Measurements from ENCODE around the gene SQSTM1. TPM values are rescaled to one million over a fixed set of nuclear protein-coding genes. Genes with fewer than 3 reads are reported as not detected.

SQSTM1 gene
- total RNA-seq, 1 experiment from 2014 or later = 985 TPM

DNA sequence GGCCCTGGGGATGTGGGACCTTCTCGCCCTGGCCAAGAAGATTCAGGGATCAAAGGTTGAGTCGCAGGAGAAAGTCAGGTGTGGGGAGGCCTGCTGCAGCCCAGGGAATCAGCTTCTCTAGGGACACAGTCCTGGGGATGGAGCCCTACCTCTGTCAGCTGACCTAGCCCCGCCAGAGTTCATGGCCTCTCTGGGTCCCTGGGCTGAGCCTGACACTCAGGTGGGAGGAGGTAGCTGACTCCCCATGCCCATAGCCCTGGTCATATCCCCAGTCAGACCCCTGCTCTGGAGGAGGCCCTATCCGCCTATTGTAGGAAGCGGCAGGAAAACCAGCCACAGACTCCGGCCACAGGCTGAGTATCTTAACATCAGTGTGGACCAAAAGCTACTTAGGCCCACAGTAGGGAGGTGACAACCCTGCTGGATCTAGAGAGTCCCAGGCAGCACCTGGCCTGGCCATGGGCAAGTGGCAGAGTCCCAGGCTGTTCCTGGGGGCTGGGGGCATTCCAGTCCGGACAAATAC is 52.9 kb downstream of the SQSTM1 start:
- ChIA-PET CTCF (no interaction called here), POLR2A (no interaction called here)
- DNase-seq (ENCODE audit: low read depth, low spot score) (no peak), ATAC-seq (no peak)
- no peaks in the 10 kb centered on the region for H3K27me3 ChIP-seq (ENCODE audit: control insufficient read depth, insufficient read depth, low read length)
- intact Hi-C loops (cut with micrococcal nuclease; ENCODE audit: unreplicated experiment) = no loop called here
- H3K36me3 ChIP-seq (ENCODE audit: control insufficient read depth, insufficient read depth, low read length) = peaks cover 11% of the 10 kb centered on the region; the same call in 1 of the 2 replicates
- no TSS peak for BruUV-seq (replicated peaks)
- no peak overlapping the region for H3K4me3 ChIP-seq (ENCODE audit: low read depth in 2 of 2, low read length in 2 of 2)
- in situ Hi-C loops (cut with HindIII; ENCODE audit: low pct_unique_long_range_greater_than_20kb, low sequenced_read_pairs) = no loop called here
- H3K27ac ChIP-seq (ENCODE audit: low read length) = no peak overlapping the region
- H3K4me1 ChIP-seq (ENCODE audit: control insufficient read depth, insufficient read depth, low read length) = no peaks in the 10 kb centered on the region
- TF ChIP-seq POLR2AphosphoS5 (IDR thresholded peaks at IDR 0.05; ENCODE audit: low read depth, low read length) = no peak
- TF ChIP-seq, protein P1, sequence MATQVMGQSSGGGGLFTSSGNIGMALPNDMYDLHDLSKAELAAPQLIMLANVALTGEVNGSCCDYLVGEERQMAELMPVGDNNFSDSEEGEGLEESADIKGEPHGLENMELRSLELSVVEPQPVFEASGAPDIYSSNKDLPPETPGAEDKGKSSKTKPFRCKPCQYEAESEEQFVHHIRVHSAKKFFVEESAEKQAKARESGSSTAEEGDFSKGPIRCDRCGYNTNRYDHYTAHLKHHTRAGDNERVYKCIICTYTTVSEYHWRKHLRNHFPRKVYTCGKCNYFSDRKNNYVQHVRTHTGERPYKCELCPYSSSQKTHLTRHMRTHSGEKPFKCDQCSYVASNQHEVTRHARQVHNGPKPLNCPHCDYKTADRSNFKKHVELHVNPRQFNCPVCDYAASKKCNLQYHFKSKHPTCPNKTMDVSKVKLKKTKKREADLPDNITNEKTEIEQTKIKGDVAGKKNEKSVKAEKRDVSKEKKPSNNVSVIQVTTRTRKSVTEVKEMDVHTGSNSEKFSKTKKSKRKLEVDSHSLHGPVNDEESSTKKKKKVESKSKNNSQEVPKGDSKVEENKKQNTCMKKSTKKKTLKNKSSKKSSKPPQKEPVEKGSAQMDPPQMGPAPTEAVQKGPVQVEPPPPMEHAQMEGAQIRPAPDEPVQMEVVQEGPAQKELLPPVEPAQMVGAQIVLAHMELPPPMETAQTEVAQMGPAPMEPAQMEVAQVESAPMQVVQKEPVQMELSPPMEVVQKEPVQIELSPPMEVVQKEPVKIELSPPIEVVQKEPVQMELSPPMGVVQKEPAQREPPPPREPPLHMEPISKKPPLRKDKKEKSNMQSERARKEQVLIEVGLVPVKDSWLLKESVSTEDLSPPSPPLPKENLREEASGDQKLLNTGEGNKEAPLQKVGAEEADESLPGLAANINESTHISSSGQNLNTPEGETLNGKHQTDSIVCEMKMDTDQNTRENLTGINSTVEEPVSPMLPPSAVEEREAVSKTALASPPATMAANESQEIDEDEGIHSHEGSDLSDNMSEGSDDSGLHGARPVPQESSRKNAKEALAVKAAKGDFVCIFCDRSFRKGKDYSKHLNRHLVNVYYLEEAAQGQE (IDR thresholded peaks at IDR 0.05; ENCODE audit: insufficient read depth in 1 of 2, low read depth in 2 of 2, low read length in 1 of 2) = no peak
- TF ChIP-seq SIN3A (IDR thresholded peaks at IDR 0.05; ENCODE audit: borderline replicate concordance, insufficient read depth, low read depth, low read length) = no peak
- TF ChIP-seq, protein P2, sequence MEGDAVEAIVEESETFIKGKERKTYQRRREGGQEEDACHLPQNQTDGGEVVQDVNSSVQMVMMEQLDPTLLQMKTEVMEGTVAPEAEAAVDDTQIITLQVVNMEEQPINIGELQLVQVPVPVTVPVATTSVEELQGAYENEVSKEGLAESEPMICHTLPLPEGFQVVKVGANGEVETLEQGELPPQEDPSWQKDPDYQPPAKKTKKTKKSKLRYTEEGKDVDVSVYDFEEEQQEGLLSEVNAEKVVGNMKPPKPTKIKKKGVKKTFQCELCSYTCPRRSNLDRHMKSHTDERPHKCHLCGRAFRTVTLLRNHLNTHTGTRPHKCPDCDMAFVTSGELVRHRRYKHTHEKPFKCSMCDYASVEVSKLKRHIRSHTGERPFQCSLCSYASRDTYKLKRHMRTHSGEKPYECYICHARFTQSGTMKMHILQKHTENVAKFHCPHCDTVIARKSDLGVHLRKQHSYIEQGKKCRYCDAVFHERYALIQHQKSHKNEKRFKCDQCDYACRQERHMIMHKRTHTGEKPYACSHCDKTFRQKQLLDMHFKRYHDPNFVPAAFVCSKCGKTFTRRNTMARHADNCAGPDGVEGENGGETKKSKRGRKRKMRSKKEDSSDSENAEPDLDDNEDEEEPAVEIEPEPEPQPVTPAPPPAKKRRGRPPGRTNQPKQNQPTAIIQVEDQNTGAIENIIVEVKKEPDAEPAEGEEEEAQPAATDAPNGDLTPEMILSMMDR (IDR thresholded peaks at IDR 0.05) = no peak
- no peak for TF ChIP-seq TCF7L2 (IDR thresholded peaks at IDR 0.05; ENCODE audit: low read depth, low read length)
- H3K9me3 ChIP-seq (ENCODE audit: control insufficient read depth, insufficient read depth, low read depth, low read length) = no peaks in the 10 kb centered on the region

DNA sequence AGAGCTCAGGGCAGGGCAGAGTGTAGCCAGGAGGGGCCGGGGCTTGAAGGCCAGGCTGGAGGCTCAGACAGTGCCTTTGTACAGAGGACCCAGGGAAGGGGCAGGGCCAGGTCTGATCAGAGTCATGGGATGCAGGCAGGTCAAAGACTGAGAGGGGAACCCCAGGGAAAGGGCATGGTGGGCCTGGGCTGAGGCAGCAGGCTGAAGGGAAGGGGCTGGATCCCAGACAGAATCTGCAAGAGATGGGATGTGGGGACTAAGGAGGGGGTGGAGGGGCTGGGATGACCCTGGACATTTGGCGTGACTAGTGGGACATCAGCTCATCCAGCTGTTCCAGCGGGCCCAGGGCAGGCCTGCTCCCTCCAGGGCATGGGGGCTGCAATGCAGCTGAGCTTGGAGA is 53.4 kb downstream of the SQSTM1 start:
- no peak overlapping the region for H3K27ac ChIP-seq (ENCODE audit: low read length)
- H3K27me3 ChIP-seq (ENCODE audit: control insufficient read depth, insufficient read depth, low read length) = no peaks in the 10 kb centered on the region
- H3K9me3 ChIP-seq (ENCODE audit: control insufficient read depth, insufficient read depth, low read depth, low read length) = no peaks in the 10 kb centered on the region
- ChIA-PET CTCF (no interaction called here), POLR2A (no interaction called here)
- H3K4me1 ChIP-seq (ENCODE audit: control insufficient read depth, insufficient read depth, low read length) = no peaks in the 10 kb centered on the region
- peaks cover 11% of the 10 kb centered on the region; the same call in 1 of the 2 replicates for H3K36me3 ChIP-seq (ENCODE audit: control insufficient read depth, insufficient read depth, low read length)
- in situ Hi-C loops (cut with HindIII; ENCODE audit: low pct_unique_long_range_greater_than_20kb, low sequenced_read_pairs) = no loop called here
- TF ChIP-seq, protein P2 (IDR thresholded peaks at IDR 0.05) = no peak
- TF ChIP-seq TCF7L2 (IDR thresholded peaks at IDR 0.05; ENCODE audit: low read depth, low read length) (no peak), POLR2AphosphoS5 (IDR thresholded peaks at IDR 0.05; ENCODE audit: low read depth, low read length) (no peak), SIN3A (IDR thresholded peaks at IDR 0.05; ENCODE audit: borderline replicate concordance, insufficient read depth, low read depth, low read length) (no peak)
- TF ChIP-seq, protein P1 (IDR thresholded peaks at IDR 0.05; ENCODE audit: insufficient read depth in 1 of 2, low read depth in 2 of 2, low read length in 1 of 2) = no peak
- no peak for ATAC-seq
- BruUV-seq (replicated peaks) = no TSS peak
- DNase-seq (ENCODE audit: low read depth, low spot score) = no peak
- H3K4me3 ChIP-seq (ENCODE audit: low read depth in 2 of 2, low read length in 2 of 2) = no peak overlapping the region
- intact Hi-C loops (cut with micrococcal nuclease; ENCODE audit: unreplicated experiment) = no loop called here

Measured in Panc1 (cell line).